HepG2 (cell line): ENCODE results near the gene FBXW2. TPM values are rescaled to one million over a fixed set of nuclear protein-coding genes. Genes with fewer than 3 reads are reported as not detected.
A peak's percentile ranks its signal among the peaks of the same experiment; 100 is the strongest.

ENCODE experiments used
- AKAP8 ChIP-seq: sonication (generic); formaldehyde crosslinking; IDR thresholded peaks from 2 replicates; pipeline ENCODE4 v1.5.1; 2020; ENCODE audit warnings: mild to moderate bottlenecking, missing genetic modification reagents
- CAMTA2 ChIP-seq: sonication (generic); formaldehyde crosslinking; IDR thresholded peaks from 2 replicates; pipeline ENCODE4 v1.4.0; 2020; ENCODE audit warnings: mild to moderate bottlenecking, missing genetic modification reagents, borderline replicate concordance
- GATA4 ChIP-seq: sonication (generic); IDR thresholded peaks from 2 replicates; pipeline ENCODE4 v1.6.1; 2016; ENCODE audit warnings: antibody characterized with exemption, low read depth, borderline replicate concordance
- MYNN ChIP-seq: sonication (generic); formaldehyde crosslinking; IDR thresholded peaks from 2 replicates; pipeline ENCODE4 v1.4.0; 2020; ENCODE audit warnings: mild to moderate bottlenecking, low read depth, missing genetic modification reagents
- NFIB ChIP-seq: sonication (generic); formaldehyde crosslinking; IDR thresholded peaks from 2 replicates; pipeline ENCODE4 v1.9.0; 2021; ENCODE audit warnings: missing genetic modification reagents, mild to moderate bottlenecking, borderline replicate concordance
- NRL ChIP-seq: sonication (generic); formaldehyde crosslinking; IDR thresholded peaks from 2 replicates; pipeline ENCODE4 v1.5.0; 2020; ENCODE audit warnings: missing genetic modification reagents, mild to moderate bottlenecking, moderate library complexity, borderline replicate concordance
- REL ChIP-seq: sonication (generic); formaldehyde crosslinking; conservative IDR thresholded peaks from 2 replicates; pipeline ENCODE4 v1.8.0; 2022; ENCODE audit warnings: mild to moderate bottlenecking, missing genetic modification reagents, moderate library complexity
- SYNCRIP ChIP-seq: fragments of 200-400 bp; formaldehyde crosslinking; IDR thresholded peaks from 2 replicates; pipeline ENCODE4 v1.6.1; 2018; ENCODE audit warnings: mild to moderate bottlenecking, low read depth, low read length; ENCODE audit not compliant: insufficient read depth
- TBX2 ChIP-seq: sonication (generic); formaldehyde crosslinking; IDR thresholded peaks from 2 replicates; pipeline ENCODE4 v1.5.0; 2020; ENCODE audit warnings: missing genetic modification reagents, mild to moderate bottlenecking, borderline replicate concordance
- WIZ ChIP-seq: sonication (generic); formaldehyde crosslinking; IDR thresholded peaks from 2 replicates; pipeline ENCODE4 v1.5.1; 2020; ENCODE audit warnings: mild to moderate bottlenecking, missing genetic modification reagents
- ZBTB38 ChIP-seq: sonication (generic); formaldehyde crosslinking; IDR thresholded peaks from 2 replicates; pipeline ENCODE4 v1.5.1; 2020; ENCODE audit warnings: mild to moderate bottlenecking, missing genetic modification reagents
- ZNF616 ChIP-seq: sonication (generic); formaldehyde crosslinking; IDR thresholded peaks from 2 replicates; pipeline ENCODE4 v1.5.0; 2020; ENCODE audit warnings: low read depth, mild to moderate bottlenecking, missing genetic modification reagents
- ZNF878 ChIP-seq: sonication (generic); formaldehyde crosslinking; IDR thresholded peaks from 2 replicates; pipeline ENCODE4 v1.8.1; 2023; ENCODE audit warnings: mild to moderate bottlenecking, missing genetic modification reagents, moderate library complexity
- polyA plus RNA-seq, 8 experiments: library from polyadenylated mRNA; depleted of rRNA in 3 of 8; stranded (reverse) in 7 of 8; unstranded in 1 of 8; fragments of >200 nt; fragmentation: Illumina TruSeq in 4 of 8; extraction: Trizol in 4 of 8; gene quantifications; 2 replicates each; pipeline versions ENCODE4 v1.2.1 to v1.2.3, GENCODE V29; 2011 to 2016; ENCODE audit warnings: low read depth in 4 of 8, missing spikeins in 1 of 8, mixed read lengths in 1 of 8; ENCODE audit not compliant: insufficient read depth in 1 of 8
- total RNA-seq, 5 experiments: library from RNA; depleted of rRNA; stranded (reverse); fragments of >200 nt; fragmentation: Illumina TruSeq; extraction: Trizol; gene quantifications; 2 replicates each; pipeline ENCODE4 v1.2.3, GENCODE V29; 2016; ENCODE audit warnings: low read depth in 1 of 5
- TF ChIP-seq, protein P1 (sequence below), 2 experiments: fragments of 450-650 bp in 1 of 2; sonication (generic) in 1 of 2; formaldehyde crosslinking; IDR thresholded peaks; 2 replicates each; pipeline versions ENCODE4 v1.5.0 to v1.8.0; 2020 to 2022; ENCODE audit warnings: mild to moderate bottlenecking in 1 of 2, missing genetic modification reagents in 1 of 2
- TF ChIP-seq, protein P2 (sequence below): sonication (generic); formaldehyde crosslinking; IDR thresholded peaks from 2 replicates; pipeline ENCODE4 v1.4.0; 2020; ENCODE audit warnings: missing genetic modification reagents
- TF ChIP-seq, protein P3 (sequence below): sonication (generic); formaldehyde crosslinking; IDR thresholded peaks from 2 replicates; pipeline ENCODE4 v1.8.0; 2022; ENCODE audit warnings: missing genetic modification reagents, mild to moderate bottlenecking, moderate library complexity, borderline replicate concordance
- TF ChIP-seq, protein P4 (sequence below): sonication (generic); formaldehyde crosslinking; conservative IDR thresholded peaks from 2 replicates; pipeline ENCODE4 v1.4.0; 2020; ENCODE audit warnings: mild to moderate bottlenecking, missing genetic modification reagents, moderate library complexity
- TF ChIP-seq, protein P5 (sequence below): sonication (generic); formaldehyde crosslinking; IDR thresholded peaks from 2 replicates; pipeline ENCODE4 v1.8.0; 2022; ENCODE audit warnings: mild to moderate bottlenecking, missing genetic modification reagents, borderline replicate concordance

Gene FBXW2
- total and polyA plus RNA-seq, 2 of the 13 experiments (the other 11 are each of a cell fraction or from before 2014, with no cell fraction given): 35.4 to 43.1 TPM

DNA sequence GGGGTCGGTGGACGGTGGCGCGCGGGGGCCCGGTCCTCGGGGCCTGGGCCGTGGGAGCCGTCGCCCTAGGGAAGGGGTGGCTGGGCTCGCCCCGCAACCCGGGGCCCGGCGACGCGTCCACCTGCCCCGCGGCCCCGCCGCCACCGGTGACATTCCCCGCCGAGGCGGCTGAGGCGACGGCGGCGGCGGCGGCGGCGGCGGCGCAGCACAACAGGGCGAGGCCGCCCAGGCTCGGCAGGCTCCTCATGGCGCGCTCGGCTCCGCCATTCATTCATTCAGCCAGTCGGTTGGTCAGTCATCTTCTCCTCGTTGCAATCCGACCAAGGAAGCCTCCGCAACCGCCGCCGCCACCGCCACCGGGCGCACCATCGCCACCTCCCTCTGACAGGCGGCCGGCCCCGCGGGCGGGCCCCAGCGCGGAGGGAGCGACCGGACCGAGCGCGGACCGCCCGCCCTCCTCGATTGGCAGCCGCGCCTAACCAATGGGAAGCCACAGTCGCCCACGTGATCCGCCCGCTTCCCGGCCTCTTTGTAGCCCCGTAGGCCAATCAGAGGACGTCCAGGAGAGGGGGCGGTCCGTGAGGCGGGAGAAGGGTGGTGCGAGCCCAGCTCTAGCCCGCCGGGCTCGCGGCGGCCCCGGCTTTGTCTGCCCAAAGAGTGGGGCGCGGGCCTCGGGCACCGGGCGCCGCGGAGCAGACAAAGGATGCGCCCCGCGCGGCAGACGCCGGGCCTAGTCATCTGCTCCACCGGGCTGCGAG lies 78.9 kb downstream of the FBXW2 start, which contains the start of gene MEGF9 (continued):
- TF ChIP-seq, protein P1, sequence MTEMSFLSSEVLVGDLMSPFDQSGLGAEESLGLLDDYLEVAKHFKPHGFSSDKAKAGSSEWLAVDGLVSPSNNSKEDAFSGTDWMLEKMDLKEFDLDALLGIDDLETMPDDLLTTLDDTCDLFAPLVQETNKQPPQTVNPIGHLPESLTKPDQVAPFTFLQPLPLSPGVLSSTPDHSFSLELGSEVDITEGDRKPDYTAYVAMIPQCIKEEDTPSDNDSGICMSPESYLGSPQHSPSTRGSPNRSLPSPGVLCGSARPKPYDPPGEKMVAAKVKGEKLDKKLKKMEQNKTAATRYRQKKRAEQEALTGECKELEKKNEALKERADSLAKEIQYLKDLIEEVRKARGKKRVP (CRISPR knock-in tag; IDR thresholded peaks at IDR 0.05): no peak
- TF ChIP-seq SYNCRIP (no peak), NFIB (CRISPR knock-in tag) (no peak), WIZ (no peak), NRL (CRISPR knock-in tag) (no peak), ZBTB38 (CRISPR knock-in tag) (peak; percentile 61; the same call in 1 of the 2 replicates), ZNF878 (CRISPR knock-in tag) (no peak), GATA4 (0 out of 2 replicates have a peak, but pooled peaks have one; percentile 43), CAMTA2 (CRISPR knock-in tag) (no peak), AKAP8 (CRISPR knock-in tag) (no peak), MYNN (CRISPR knock-in tag) (no peak), TBX2 (peak; percentile 34; the same call in 1 of the 2 replicates), ZNF616 (no peak), REL (CRISPR knock-in tag) (no peak)
- TF ChIP-seq, protein P2, sequence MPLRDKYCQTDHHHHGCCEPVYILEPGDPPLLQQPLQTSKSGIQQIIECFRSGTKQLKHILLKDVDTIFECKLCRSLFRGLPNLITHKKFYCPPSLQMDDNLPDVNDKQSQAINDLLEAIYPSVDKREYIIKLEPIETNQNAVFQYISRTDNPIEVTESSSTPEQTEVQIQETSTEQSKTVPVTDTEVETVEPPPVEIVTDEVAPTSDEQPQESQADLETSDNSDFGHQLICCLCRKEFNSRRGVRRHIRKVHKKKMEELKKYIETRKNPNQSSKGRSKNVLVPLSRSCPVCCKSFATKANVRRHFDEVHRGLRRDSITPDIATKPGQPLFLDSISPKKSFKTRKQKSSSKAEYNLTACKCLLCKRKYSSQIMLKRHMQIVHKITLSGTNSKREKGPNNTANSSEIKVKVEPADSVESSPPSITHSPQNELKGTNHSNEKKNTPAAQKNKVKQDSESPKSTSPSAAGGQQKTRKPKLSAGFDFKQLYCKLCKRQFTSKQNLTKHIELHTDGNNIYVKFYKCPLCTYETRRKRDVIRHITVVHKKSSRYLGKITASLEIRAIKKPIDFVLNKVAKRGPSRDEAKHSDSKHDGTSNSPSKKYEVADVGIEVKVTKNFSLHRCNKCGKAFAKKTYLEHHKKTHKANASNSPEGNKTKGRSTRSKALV (CRISPR knock-in tag): no peak
- TF ChIP-seq, protein P3, sequence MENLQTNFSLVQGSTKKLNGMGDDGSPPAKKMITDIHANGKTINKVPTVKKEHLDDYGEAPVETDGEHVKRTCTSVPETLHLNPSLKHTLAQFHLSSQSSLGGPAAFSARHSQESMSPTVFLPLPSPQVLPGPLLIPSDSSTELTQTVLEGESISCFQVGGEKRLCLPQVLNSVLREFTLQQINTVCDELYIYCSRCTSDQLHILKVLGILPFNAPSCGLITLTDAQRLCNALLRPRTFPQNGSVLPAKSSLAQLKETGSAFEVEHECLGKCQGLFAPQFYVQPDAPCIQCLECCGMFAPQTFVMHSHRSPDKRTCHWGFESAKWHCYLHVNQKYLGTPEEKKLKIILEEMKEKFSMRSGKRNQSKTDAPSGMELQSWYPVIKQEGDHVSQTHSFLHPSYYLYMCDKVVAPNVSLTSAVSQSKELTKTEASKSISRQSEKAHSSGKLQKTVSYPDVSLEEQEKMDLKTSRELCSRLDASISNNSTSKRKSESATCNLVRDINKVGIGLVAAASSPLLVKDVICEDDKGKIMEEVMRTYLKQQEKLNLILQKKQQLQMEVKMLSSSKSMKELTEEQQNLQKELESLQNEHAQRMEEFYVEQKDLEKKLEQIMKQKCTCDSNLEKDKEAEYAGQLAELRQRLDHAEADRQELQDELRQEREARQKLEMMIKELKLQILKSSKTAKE (CRISPR knock-in tag): no peak
- TF ChIP-seq, protein P4, sequence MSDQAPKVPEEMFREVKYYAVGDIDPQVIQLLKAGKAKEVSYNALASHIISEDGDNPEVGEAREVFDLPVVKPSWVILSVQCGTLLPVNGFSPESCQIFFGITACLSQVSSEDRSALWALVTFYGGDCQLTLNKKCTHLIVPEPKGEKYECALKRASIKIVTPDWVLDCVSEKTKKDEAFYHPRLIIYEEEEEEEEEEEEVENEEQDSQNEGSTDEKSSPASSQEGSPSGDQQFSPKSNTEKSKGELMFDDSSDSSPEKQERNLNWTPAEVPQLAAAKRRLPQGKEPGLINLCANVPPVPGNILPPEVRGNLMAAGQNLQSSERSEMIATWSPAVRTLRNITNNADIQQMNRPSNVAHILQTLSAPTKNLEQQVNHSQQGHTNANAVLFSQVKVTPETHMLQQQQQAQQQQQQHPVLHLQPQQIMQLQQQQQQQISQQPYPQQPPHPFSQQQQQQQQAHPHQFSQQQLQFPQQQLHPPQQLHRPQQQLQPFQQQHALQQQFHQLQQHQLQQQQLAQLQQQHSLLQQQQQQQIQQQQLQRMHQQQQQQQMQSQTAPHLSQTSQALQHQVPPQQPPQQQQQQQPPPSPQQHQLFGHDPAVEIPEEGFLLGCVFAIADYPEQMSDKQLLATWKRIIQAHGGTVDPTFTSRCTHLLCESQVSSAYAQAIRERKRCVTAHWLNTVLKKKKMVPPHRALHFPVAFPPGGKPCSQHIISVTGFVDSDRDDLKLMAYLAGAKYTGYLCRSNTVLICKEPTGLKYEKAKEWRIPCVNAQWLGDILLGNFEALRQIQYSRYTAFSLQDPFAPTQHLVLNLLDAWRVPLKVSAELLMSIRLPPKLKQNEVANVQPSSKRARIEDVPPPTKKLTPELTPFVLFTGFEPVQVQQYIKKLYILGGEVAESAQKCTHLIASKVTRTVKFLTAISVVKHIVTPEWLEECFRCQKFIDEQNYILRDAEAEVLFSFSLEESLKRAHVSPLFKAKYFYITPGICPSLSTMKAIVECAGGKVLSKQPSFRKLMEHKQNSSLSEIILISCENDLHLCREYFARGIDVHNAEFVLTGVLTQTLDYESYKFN (CRISPR knock-in tag): no peak
- TF ChIP-seq, protein P5, sequence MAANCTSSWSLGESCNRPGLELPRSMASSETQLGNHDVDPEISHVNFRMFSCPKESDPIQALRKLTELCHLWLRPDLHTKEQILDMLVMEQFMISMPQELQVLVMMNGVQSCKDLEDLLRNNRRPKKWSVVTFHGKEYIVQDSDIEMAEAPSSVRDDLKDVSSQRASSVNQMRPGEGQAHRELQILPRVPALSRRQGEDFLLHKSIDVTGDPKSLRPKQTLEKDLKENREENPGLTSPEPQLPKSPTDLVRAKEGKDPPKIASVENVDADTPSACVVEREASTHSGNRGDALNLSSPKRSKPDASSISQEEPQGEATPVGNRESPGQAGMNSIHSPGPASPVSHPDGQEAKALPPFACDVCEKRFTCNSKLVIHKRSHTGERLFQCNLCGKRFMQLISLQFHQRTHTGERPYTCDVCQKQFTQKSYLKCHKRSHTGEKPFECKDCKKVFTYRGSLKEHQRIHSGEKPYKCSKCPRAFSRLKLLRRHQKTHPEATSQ (CRISPR knock-in tag): no peak
